HG03565 (cell line): Measurements from ENCODE around the gene ALDH4A1.
"Not testable (repeated sequence)": the region's sequence is repeated elsewhere in the genome, so short reads cannot be mapped to it uniquely, and the experiment has no call there.

Experiments used
- ATAC-seq: cut with Tn5 transposase; IDR thresholded peaks from one replicate; pipeline ENCODE4 v1.9.1; 2021; ENCODE audit warnings: mild to moderate bottlenecking, moderate library complexity; ENCODE audit not compliant: unreplicated experiment

ALDH4A1 gene

GRCh38 chr1:18901147-18901951, 1.0 kb downstream of the ALDH4A1 start:
- no peak for ATAC-seq

GRCh38 chr1:18900303-18900841, 2.0 kb downstream of the ALDH4A1 start:
- ATAC-seq, result no peak

- ATAC-seq, result no peak
Observed at GRCh38 chr1:18899363-18900049, 2.8 kb downstream of the ALDH4A1 start.

- ATAC-seq, result no peak
Observed at GRCh38 chr1:18898567-18898966, 3.8 kb downstream of the ALDH4A1 start.

- no peak for ATAC-seq
Observed at GRCh38 chr1:18895317-18895716, 7.0 kb downstream of the ALDH4A1 start.

- ATAC-seq, result no peak
Observed at GRCh38 chr1:18893120-18893519, 9.2 kb downstream of the ALDH4A1 start.

- not testable (repeated sequence) for ATAC-seq
Observed at GRCh38 chr1:18891858-18892257, 10.5 kb downstream of the ALDH4A1 start.

- ATAC-seq, result no peak
Observed at GRCh38 chr1:18891426-18891780, 11.0 kb downstream of the ALDH4A1 start.

- ATAC-seq, result no peak
Observed at GRCh38 chr1:18890706-18891425, 11.5 kb downstream of the ALDH4A1 start.

- ATAC-seq, result no peak
Observed at GRCh38 chr1:18886003-18886335, 16.4 kb downstream of the ALDH4A1 start.

- no peak for ATAC-seq
Observed at GRCh38 chr1:18885311-18886002, 16.9 kb downstream of the ALDH4A1 start.

- ATAC-seq, result no peak
Observed at GRCh38 chr1:18884727-18885126, 17.6 kb downstream of the ALDH4A1 start.

GRCh38 chr1:18884419-18884717, 18.0 kb downstream of the ALDH4A1 start:
- no peak for ATAC-seq

- ATAC-seq, result no peak
Observed at GRCh38 chr1:18883636-18884418, 18.5 kb downstream of the ALDH4A1 start.

- no peak for ATAC-seq
Observed at GRCh38 chr1:18883079-18883478, 19.3 kb downstream of the ALDH4A1 start.

- ATAC-seq, result no peak
Observed at GRCh38 chr1:18882486-18882885, 19.9 kb downstream of the ALDH4A1 start.

GRCh38 chr1:18881642-18882431, 20.5 kb downstream of the ALDH4A1 start:
- ATAC-seq, result no peak

- no peak for ATAC-seq
Observed at GRCh38 chr1:18881164-18881563, 21.2 kb downstream of the ALDH4A1 start.

- ATAC-seq, result no peak
Observed at GRCh38 chr1:18880585-18880984, 21.8 kb downstream of the ALDH4A1 start.
